Thyroid gland (tissue), 4 donors: ENCODE results near the gene RREB1. TPM values are rescaled to one million over a fixed set of nuclear protein-coding genes. Genes with fewer than 3 reads are reported as not detected.

Experiments used
- DNase-seq, 2 donors: peaks; one replicate each; pipeline ENCODE4 v3.0.0-alpha.2; 2019
- H3K27ac ChIP-seq, 3 donors: fragments of 200-600 bp; sonication (generic); 1 replicate in 2 of 3; 2 replicates in 1 of 3; pipeline ENCODE4 v1.5.1; 2016 to 2019; ENCODE audit warnings: mild to moderate bottlenecking in 1 of 3, moderate library complexity in 1 of 3
- H3K27me3 ChIP-seq: fragments of 200-600 bp; sonication (generic); one replicate; pipeline ENCODE4 v1.5.1; 2019
- H3K36me3 ChIP-seq, 2 donors: fragments of 200-600 bp; sonication (generic); one replicate each; pipeline ENCODE4 v1.5.1; 2016 to 2019
- H3K4me1 ChIP-seq, 2 donors: fragments of 200-600 bp; sonication (generic); one replicate each; pipeline ENCODE4 v1.5.1; 2017 to 2019
- H3K4me3 ChIP-seq, 3 donors: fragments of 200-600 bp; sonication (generic); replicated peaks in 1 of 3; 1 replicate in 2 of 3; 2 replicates in 1 of 3; pipeline ENCODE4 v1.5.1; 2016; ENCODE audit warnings: mild to moderate bottlenecking in 1 of 3
- H3K9me3 ChIP-seq: fragments of 200-600 bp; sonication (generic); one replicate; pipeline ENCODE4 v1.5.1; 2017
- CTCF ChIP-seq, 6 experiments: fragments of 200-600 bp in 3 of 6; fragments of 450-650 bp in 3 of 6; sonication (generic) in 3 of 6; IDR thresholded peaks; one replicate each; pipeline ENCODE4 v1.5.1; 2016 to 2019; ENCODE audit warnings: antibody characterized with exemption in 6 of 6, mild to moderate bottlenecking in 2 of 6, inconsistent platforms in 1 of 6, moderate library complexity in 1 of 6
- POLR2A ChIP-seq, 2 donors: fragments of 450-650 bp; IDR thresholded peaks; one replicate each; pipeline ENCODE4 v1.6.1; 2017; ENCODE audit warnings: antibody characterized with exemption in 2 of 2, mild to moderate bottlenecking in 2 of 2, moderate library complexity in 1 of 2
- WGBS, 2 donors: methylation state at CpG; one replicate each; pipeline ENCODE4 v1.1.5; 2017; 5-methylcytosine and 5-hydroxymethylcytosine counted together
- intact Hi-C: fragments of 100-400 bp; cut with DNase I; formaldehyde crosslinking; loops from one replicate; pipeline ENCODE4 v1.15.1; 2023
- total RNA-seq, 4 donors: library from RNA; depleted of rRNA; stranded (reverse); fragments of >200 nt; gene quantifications; one replicate each; pipeline ENCODE4 v1.2.3, GENCODE V29; 2016

RREB1 gene
- 10 to 100 TPM; 48.0 to 91.3 (median 57.1) TPM for total RNA-seq

- no peaks in the 10 kb centered on the region for H3K9me3 ChIP-seq
- H3K36me3 ChIP-seq, result no peaks in the 10 kb centered on the region
- H3K4me3 ChIP-seq, result peak within 1 kb of the TSS; percentile 42 to 98 (median 97)
- peaks cover 17 to 27% of the 10 kb centered on the region in 2 donors for H3K4me1 ChIP-seq
- no peak for TF ChIP-seq CTCF (IDR thresholded peaks at IDR 0.05)
- TF ChIP-seq POLR2A (IDR thresholded peaks at IDR 0.05), result peak; percentile 48 to 83
- 1% methylated on average over 32 to 36 of the region's 59 CpGs for WGBS, 2 donors
- intact Hi-C loops, result loop anchor here (5.0 to 10.0 kb wide), 2 partner anchors 35 to 53 kb away; no protein-coding TSS in a partner anchor
- peak within 1 kb of the TSS; percentile 97 to 99 (median 97) for H3K27ac ChIP-seq
- H3K27me3 ChIP-seq, result no peaks in the 10 kb centered on the region
- peak; percentile 69 for DNase-seq
These were observed at the start of gene RREB1 for GRCh38 chr6:7107578-7108195. TSS of gene RREB1 (plus strand) at chr6:7107961. CDS start at chr6:7181912, 73,951 bp downstream.

DNA sequence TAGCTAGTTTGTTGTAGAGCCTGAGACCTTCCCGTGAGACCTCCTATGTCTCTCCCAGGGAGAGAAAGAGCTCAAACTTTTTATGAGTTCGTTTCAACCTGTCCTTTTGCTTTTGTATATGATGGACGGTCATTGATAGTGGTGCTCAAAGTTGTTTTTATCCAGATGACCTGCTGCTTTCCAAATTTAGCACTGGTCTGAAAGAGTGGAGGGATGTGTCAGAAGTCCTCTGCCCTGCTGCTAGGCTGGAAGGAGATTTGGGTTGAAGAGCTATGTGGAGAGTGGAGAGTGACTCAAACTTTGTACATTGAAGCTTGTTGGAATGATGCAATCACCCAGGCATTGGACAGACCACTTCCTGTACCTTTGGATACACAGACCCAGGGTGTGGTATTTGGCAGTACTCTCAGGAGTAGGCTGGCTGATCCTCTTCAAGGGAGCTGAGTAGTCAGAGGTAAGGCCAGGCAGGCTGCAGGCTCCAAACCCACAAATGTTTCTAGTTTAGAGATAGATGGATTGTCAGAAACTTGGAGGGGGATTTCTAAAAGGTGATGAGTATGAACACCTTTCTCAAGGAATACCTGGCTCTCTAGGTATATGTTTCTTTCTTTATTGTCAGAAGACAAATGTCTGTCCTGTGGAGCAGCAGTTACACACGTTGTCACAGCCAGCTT is 49.4 kb upstream of the RREB1 start:
- no peaks in the 10 kb centered on the region for H3K36me3 ChIP-seq
- H3K9me3 ChIP-seq, result no peaks in the 10 kb centered on the region
- no peak overlapping the region for H3K4me3 ChIP-seq
- H3K27me3 ChIP-seq, result no peaks in the 10 kb centered on the region
- peak overlapping the region; percentile 72 to 92 (median 89) for H3K27ac ChIP-seq
- WGBS, 2 donors, result 69 to 77% methylated on average over 4 of the region's 4 CpGs
- intact Hi-C loops, result loop anchor here (10.0 kb wide), 1 partner anchor 46 kb away; the partner anchor contains the start of gene RREB1
- DNase-seq, result peak; percentile 84 to 87
- peaks cover 26 to 41% of the 10 kb centered on the region in 2 donors for H3K4me1 ChIP-seq
- TF ChIP-seq POLR2A (IDR thresholded peaks at IDR 0.05) (peak in 1 of 2 donors; percentile 68), CTCF (IDR thresholded peaks at IDR 0.05) (no peak)

DNA sequence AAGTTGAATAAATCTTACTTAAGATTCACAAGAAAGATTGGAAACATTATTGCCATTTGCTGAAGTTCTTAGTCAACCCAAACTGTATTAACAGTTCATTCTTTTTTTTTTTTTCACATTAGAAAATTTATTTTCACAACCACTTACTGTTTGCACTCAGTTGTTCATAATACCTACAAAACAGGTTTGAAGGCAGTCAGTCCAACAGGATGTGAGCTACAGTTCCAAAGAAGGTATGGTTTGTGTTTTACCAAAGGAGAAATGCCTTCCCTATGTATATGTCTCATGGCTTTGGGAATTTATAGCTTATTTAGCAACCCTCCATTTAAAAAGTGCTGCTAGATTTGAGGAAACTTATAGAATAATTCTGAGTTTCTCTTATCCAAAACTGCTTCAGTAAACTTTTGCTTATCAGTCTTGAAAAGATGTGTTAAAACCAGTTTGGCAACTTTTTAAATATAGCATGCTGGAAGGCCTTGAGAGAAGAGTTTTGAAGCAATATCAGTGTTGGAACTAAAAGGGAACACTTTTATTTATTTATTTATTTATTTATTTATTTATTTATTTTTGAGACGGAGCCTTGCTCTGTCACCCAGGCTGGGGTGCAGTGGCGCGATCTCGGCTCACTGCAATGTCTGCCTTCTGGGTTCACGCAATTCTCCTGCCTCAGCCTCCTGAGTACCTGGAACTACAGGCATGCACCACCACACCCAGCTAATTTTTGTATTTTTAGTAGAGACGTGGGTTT is 46.8 kb upstream of the RREB1 start:
- WGBS, 2 donors, result 62 to 73% methylated on average over 6 of the region's 6 CpGs
- no peaks in the 10 kb centered on the region for H3K9me3 ChIP-seq
- peak; percentile 28 to 46 for DNase-seq
- intact Hi-C loops, result no loop called here
- H3K27me3 ChIP-seq, result no peaks in the 10 kb centered on the region
- H3K4me1 ChIP-seq, result peaks cover 26 to 37% of the 10 kb centered on the region in 2 donors
- H3K36me3 ChIP-seq, result no peaks in the 10 kb centered on the region
- no peak overlapping the region for H3K4me3 ChIP-seq
- H3K27ac ChIP-seq, result peak overlapping the region; percentile 72 to 92 (median 89)
- TF ChIP-seq POLR2A (IDR thresholded peaks at IDR 0.05) (no peak), CTCF (IDR thresholded peaks at IDR 0.05) (no peak)

- Histone ChIP-seq H3K4me3 (no peak overlapping the region), H3K36me3 (no peaks in the 10 kb centered on the region), H3K4me1 (peaks cover 26 to 42% of the 10 kb centered on the region in 2 donors), H3K9me3 (no peaks in the 10 kb centered on the region), H3K27ac (peak overlapping the region in 2 of 3 donors; percentile 72 to 92), H3K27me3 (no peaks in the 10 kb centered on the region)
- whole genome bisulfite sequencing, 2 donors, result 77 to 81% methylated on average over 11 of the region's 11 CpGs
- DNase-seq, result no peak
- TF ChIP-seq CTCF (IDR thresholded peaks at IDR 0.05) (no peak), POLR2A (IDR thresholded peaks at IDR 0.05) (no peak)
- intact Hi-C loops, result no loop called here
These were observed 45.2 kb upstream of the RREB1 start for GRCh38 chr6:7062451-7063162.
